Epithelial cell of esophagus (primary cell): ENCODE data around the gene RAP2C.

Source experiments
- DNase-seq: peaks from one replicate; pipeline ENCODE4 v3.0.0; 2010; ENCODE audit warnings: low read depth
- H3K4me3 ChIP-seq: 2 replicates; pipeline ENCODE4 v1.5.1; 2011; ENCODE audit warnings: mild to moderate bottlenecking, low read length, control low read depth
- TF ChIP-seq, protein P1 (sequence below): IDR thresholded peaks from 2 replicates; pipeline ENCODE4 v1.5.1; 2011; ENCODE audit warnings: low read depth, mild to moderate bottlenecking, low read length, control low read depth, inconsistent platforms; ENCODE audit not compliant: insufficient read depth; ENCODE audit errors: missing control alignments

Gene RAP2C

DNA sequence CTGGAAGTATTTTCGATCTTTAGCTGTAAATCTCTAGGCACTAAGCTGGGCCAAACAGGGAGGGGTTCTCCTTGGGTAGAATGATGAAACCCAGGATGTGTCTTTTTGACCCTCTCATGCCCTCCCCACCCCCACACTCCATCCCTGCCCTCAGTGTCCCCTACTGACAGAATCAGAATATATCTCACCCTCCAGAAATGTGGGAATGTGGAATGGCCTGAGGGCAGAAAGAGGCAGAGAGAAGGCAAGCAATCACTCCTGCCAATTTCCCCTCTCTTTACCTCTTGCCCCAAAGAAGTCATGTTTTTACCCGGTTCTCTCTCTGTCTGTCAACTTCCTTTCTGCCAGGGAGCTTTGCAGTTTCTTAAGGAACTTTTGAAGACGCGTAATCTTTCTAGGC is 34.4 kb downstream of the RAP2C start:
- TF ChIP-seq, protein P1, sequence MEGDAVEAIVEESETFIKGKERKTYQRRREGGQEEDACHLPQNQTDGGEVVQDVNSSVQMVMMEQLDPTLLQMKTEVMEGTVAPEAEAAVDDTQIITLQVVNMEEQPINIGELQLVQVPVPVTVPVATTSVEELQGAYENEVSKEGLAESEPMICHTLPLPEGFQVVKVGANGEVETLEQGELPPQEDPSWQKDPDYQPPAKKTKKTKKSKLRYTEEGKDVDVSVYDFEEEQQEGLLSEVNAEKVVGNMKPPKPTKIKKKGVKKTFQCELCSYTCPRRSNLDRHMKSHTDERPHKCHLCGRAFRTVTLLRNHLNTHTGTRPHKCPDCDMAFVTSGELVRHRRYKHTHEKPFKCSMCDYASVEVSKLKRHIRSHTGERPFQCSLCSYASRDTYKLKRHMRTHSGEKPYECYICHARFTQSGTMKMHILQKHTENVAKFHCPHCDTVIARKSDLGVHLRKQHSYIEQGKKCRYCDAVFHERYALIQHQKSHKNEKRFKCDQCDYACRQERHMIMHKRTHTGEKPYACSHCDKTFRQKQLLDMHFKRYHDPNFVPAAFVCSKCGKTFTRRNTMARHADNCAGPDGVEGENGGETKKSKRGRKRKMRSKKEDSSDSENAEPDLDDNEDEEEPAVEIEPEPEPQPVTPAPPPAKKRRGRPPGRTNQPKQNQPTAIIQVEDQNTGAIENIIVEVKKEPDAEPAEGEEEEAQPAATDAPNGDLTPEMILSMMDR, result no peak
- H3K4me3 ChIP-seq, result no peak overlapping the region
- peak; percentile 6 for DNase-seq

DNA sequence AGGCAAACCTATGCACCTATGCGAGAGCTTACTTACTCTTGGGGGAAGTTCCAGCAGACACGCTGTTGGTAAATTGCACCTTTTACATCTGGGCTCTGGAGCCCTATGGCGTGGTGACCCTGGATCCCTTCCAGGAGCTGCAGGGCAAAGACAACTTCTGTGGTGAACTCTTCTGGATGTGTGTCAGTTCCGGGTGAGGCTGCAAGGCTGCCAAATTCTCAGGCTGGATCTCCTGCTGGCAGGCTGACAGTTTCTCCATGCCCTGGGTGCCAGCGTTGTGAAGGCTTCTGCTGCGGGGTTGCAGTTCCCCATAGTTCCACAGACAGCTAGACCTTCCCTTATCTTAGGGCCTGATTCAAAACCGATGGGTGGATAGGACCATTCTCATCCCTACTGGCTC is 37.9 kb downstream of the RAP2C start:
- H3K4me3 ChIP-seq, result no peak overlapping the region
- DNase-seq, result peak; percentile 38
- TF ChIP-seq, protein P1, result no peak

DNA sequence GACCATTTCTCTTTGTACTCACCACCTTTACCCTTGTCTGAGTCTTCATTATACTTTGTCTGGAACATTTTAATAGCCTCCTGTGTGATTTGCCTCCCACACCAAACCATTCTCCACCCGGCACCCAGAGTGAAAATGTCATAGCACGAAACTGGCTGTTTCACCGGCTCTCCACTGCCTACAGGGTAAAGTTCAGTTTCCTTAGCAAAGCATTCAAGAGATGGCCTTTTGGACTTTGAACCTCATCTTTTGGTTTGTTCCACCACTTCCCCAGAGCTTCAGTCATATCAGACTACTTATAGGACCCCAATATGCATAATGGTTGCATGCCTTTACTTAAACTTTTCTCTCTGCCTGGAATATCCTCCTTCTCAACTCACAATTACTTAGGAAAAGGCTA is 38.3 kb downstream of the RAP2C start:
- TF ChIP-seq, protein P1, result no peak
- H3K4me3 ChIP-seq, result no peak overlapping the region
- DNase-seq, result no peak

DNA sequence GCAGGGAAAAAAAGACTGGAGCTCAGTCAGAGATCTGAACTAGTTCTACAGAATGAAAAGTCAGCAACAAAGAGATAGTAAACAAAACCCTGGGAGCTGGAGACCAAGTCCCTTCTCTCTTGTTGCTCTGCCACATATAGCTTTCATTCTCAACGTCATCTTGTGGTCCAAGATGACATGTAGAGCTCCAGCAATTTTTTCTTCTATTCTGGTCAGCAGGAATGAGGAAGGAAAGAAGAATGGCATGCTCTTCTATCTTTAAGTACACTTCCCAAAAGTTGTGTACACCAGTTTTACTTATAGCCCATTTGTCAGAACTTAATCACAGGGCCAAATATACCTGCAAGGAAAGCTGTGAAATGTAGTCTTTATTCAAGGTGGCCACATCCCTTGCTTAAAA is 45.6 kb downstream of the RAP2C start:
- TF ChIP-seq, protein P1, result no peak
- DNase-seq, result no peak
- H3K4me3 ChIP-seq, result no peak overlapping the region

DNA sequence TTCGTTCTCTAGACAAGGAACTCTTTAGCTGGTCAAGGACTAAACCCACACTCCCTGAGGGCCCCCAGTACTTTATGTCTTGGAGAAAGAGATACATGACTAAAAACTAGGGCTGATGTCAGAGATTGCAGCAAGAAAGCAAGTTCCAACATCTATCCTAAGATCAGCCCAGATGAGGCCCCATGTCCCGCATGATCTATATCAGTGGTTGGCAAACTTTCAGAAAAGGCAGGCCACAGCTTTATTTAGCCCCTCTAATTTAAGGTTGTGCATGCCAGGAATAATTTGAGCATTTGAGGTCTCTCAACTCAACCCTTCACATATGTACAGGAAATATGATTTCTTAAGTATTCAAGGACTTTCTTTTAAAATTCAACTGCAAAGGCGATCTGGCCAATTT is 47.4 kb downstream of the RAP2C start:
- TF ChIP-seq, protein P1, result no peak
- H3K4me3 ChIP-seq, result no peak overlapping the region
- peak; percentile 5 for DNase-seq

DNA sequence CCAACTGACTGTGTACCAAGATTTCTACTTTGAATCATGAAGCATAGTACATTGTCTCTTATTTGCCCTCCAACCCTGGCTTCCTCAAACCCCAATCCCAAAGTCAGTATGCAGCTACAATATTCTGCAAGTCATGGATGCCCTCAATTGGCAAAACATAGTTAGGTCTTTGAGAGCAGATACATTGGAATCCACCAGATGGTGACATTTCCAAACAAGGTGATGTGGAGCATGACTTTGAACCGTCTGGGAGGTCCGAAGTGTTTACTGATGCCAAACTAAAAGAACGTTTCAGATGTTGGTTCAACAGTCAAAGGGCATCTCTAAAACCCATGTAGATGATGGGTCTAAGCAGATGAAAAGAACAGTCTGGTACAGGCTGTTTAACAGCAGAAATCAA is 47.8 kb downstream of the RAP2C start:
- no peak for DNase-seq
- H3K4me3 ChIP-seq, result no peak overlapping the region
- TF ChIP-seq, protein P1, result no peak

DNA sequence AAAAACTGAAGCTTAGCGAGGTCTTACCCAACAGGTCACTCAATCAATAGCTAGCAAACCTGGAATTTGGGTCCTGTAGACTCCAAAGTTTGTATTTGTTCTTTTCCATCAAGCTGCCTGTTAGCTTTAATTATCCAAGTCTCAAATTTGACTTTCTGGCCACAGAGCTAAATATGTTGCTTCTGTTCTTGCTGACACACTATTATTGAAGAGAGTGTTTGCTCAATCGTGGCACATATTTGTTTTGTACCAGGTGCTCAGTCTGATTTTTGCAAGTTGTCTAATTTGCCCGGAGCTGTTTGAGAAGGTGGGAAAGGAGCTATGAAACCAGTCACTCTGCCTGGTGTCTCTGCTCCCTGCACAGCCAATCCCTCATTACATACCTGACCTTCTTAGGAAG is 49.7 kb downstream of the RAP2C start:
- H3K4me3 ChIP-seq, result no peak overlapping the region
- TF ChIP-seq, protein P1, result no peak
- peak; percentile 39 for DNase-seq
